Embryonic facial prominence (tissue), 1 donor: ENCODE measurements around the gene OR5AU1.
A peak's percentile ranks its signal among the peaks of the same experiment; 100 is the strongest.

Experiments used
- DNase-seq: peaks from one replicate; pipeline ENCODE4 v3.0.0-alpha.2; 2016; ENCODE audit errors: extremely low spot score

The OR5AU1 gene

GRCh38 chr14:21107283-21107800 is 48.5 kb downstream of the OR5AU1 start:
- no peak for DNase-seq

DNA sequence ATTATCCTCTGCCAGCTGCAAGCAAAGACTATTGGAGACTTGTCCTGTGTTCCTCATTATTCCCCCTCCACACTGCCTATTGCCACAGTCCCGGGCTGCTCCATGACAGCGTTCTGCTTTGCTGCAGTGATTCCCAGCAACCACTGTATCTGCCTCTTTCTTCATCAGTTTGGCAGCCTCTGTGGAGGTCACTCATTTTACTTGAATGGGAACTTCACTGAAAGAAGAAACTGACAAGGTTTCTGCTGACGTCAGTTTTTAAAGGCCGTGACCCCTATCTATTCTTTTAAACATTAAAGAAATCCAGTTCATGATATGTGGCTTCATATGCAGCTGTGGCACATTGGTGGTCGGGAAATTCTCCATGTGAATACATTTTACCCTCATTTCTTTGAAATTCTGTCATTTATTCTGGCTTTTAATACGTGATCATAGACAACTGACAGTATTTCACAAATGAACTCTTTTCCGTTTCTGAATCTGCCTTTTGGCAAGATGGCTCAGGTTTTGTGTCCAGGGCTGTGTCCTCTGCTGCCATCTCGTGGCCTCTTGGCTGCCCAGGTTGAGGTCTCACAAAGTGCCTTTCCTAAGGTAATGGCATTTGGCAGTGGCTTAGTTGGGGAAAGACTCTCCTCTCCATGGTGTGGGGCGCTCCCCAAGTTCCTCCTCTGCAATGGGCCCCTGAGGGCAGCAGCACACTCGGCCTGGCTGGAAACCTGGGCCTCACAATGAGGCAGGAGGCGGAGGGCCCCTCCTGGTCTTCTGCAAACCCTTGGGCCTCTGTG is 49.2 kb downstream of the OR5AU1 start:
- DNase-seq: peak; percentile 48

DNA sequence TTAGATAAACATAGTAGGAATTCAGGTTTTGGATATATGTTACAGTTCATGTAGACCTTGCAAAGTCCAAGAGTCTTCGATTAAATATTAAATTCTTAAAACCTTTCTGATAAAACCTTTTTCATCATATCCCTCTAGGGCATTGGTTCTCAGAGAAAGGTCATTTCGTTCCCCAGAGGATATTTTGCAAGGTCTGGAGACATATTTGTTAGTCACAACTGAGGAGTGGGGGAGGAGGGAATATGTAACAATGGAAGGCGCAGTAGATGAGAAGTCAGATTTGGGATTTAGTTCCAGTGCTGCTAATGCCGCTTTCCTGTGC is 49.7 kb downstream of the OR5AU1 start:
- DNase-seq: no peak

DNA sequence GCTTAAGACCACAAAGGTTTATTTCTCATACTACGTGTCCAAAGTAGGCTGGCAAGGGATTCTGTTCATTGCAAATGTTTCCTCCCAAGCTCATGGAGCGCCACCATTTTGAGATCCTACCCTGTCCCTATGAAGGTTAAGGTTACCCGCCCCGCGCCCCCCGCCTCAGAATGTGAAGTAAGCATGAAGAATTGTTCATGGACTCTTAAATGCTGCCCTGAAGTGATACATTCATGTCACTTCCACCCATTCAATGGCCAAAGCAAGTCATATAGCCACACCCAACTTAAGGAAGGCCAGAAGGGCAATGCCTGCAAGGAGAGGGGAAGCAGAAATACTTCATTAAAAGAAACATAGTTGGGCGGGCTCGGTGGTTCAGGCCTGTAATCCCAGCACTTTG is 50.8 kb downstream of the OR5AU1 start:
- DNase-seq: no peak
